Medulla oblongata (tissue), 1 donor: ENCODE data around the gene SCAMP4.

Experiments
- DNase-seq: peaks from one replicate; pipeline ENCODE4 v3.0.0-alpha.2; 2015; ENCODE audit errors: extremely low spot score

Gene SCAMP4, protein sequence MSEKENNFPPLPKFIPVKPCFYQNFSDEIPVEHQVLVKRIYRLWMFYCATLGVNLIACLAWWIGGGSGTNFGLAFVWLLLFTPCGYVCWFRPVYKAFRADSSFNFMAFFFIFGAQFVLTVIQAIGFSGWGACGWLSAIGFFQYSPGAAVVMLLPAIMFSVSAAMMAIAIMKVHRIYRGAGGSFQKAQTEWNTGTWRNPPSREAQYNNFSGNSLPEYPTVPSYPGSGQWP

GRCh38 chr19:1905110-1905862 is at the start of gene SCAMP4, which contains the start of gene ADAT3:
Gene SCAMP4, plus strand, starts transcription at chr19:1905399. Its CDS starts 9,621 bp downstream, at chr19:1915020.
Gene ADAT3, plus strand, starts transcription at chr19:1905399. Its CDS starts 6,649 bp downstream, at chr19:1912048.
- DNase-seq: peak; percentile 98

GRCh38 chr19:1855828-1856255 is 49.4 kb upstream of the SCAMP4 start:
- DNase-seq: no peak

- no peak for DNase-seq
Measured at GRCh38 chr19:1856345-1856697, 48.9 kb upstream of the SCAMP4 start.

- DNase-seq: peak; percentile 68
Measured at GRCh38 chr19:1856698-1857603, 48.2 kb upstream of the SCAMP4 start.

GRCh38 chr19:1857648-1858326 is 47.4 kb upstream of the SCAMP4 start:
- DNase-seq: no peak

- no peak for DNase-seq
Measured at GRCh38 chr19:1858412-1859081, 46.7 kb upstream of the SCAMP4 start.

GRCh38 chr19:1859331-1859781 is 45.8 kb upstream of the SCAMP4 start:
- DNase-seq: no peak

DNA sequence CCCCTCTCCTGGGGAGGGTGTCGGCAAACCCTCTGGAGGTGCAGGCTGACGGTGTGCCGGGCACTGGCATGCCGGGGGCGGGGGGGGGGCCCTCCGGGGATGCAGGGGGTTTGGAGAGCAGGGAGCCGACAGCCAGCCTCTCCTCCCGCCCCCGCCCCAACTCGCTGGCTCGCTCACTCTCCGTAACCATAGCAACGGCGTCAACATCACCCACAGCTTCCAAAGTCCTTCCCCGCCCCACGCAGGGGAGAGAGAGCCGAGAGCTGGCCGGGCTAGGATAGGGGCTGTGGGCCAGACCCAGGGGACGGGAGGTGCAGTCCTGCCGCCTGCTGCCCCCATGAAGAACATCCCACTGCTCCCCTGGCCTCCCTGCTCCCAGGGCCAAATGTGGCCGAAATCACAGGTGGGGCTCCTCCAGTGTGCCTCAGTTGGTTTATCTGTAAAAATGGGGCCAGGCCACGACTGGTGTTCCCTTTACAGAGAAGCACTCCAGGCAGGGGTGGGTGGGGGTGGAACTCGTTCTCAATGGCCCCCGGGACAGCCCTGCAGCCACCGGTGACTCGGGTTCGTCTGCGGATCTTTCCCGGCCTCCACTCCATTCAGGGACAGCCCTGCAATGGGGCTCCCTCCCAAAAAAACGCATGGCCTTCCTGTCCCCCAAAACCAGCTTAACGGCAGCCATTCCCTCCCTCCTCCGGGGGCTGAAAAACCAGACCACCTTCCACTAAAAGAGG is 45.0 kb upstream of the SCAMP4 start:
- peak; percentile 60 for DNase-seq

DNA sequence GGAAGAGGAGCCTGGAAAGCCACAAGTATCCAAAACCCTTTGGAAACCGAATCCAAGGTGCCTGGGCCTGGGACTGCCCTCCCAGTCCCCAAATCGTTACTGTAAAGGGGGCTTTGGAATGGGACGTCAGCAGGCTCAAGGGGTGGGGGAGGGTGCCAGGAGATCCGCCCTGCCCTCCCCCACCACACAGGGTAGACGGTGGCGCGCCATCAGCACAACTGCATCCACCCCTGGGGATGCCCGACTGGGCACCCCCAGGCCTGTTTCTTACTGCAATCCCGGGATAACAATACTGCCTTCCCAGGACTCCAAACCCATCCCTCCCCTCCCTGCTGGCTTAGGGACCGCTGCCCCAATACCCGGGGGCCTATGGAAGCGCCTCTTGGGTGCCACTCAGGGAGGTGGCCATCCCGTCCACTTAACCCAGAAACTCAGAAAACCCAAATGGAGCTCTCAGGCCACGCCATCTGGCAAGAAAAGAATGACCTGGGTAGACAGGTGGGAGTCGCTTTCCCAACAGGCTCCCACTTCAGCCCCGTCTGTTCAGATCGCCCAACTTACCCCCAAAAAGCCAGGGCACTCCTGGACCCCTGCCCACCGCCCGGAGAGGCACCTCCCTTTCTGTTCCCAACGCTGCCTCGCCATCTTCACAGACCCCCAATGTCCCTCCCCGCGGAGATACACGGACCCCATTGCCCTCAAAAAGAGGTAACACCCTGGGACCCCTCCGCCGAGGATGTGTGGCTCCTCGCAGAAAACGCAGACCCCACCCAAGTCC is 44.2 kb upstream of the SCAMP4 start:
- no peak for DNase-seq

DNA sequence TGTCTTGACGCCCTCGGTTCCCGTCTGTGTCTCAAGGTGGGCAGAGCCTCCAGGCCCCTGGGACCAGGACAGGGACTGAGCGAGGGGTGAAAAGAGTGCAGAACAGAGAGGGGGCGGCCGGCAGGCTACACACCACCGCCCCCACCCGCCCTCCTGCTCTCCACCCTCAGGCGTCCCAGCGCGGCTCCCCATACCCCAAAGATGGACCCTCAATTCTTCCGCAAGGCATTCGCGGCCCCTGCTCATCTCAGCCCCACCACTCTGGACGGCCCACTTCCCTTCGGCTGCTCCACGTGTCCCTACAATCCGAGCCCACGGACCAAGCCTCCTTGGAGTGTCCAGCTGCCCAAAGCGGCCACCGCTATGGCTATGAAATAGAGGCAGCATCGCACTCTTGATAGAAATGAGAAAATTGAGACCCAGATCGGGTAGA is 43.6 kb upstream of the SCAMP4 start:
- no peak for DNase-seq

GRCh38 chr19:1862068-1862423 is 43.2 kb upstream of the SCAMP4 start:
- DNase-seq: no peak

- no peak for DNase-seq
Measured at GRCh38 chr19:1862424-1863327, 42.5 kb upstream of the SCAMP4 start.

DNA sequence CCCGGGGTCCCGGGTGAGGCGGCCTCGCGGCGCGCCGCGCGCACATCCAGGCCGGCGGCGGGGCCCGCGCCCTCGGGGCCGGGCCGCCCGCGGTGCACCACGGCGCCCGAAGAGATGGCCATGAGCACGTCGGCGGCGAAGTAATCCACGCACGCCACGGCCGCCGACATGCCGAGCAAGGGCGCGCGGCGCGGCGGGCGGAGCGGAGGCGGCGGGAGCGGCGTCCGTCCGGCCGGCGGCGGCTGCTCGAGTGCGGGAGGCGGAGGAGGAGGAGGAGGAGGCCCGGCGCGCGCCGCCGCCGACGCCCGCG is 41.9 kb upstream of the SCAMP4 start, which contains the start of gene KLF16:
KLF16 (minus strand) TSS at position 252 of the 310 bp plus-strand sequence; CDS start at position 170, 82 bp downstream.
- no peak for DNase-seq

- peak; percentile 94 for DNase-seq
Measured at GRCh38 chr19:1863638-1864479, 41.3 kb upstream of the SCAMP4 start.

DNA sequence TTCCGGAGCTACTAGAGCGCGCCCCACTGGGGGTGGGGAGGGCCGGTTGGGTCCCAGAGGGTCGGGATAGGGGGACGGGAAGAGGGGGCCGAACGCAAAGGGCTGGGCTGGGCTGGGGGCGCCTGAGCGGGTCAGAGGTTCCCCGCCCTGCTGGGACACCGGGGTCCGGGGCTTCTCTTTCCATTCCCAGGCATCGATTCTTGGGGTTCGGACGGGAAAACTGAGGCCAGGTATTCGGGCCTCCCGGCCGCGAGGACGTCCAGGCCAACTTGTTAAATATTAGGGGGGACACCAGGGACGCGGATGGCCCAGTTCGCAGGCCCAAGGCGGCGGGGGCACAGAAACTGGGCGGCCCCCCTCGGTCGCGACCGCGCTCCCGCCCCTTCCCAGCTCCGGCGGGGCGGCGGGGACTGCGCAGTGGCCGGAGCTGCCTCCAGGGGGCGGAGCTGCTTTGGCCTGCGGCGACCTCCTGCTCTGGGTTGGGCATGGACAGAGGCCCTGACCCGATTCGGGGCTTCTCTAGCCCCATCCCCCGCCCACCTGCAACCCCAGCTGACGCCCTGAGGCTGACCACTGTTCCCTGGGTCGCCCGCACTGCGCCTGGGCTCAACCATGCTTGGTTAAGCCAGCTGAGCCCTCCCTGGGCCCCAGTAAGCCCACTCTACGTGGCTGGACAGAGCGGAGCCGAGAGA is 40.6 kb upstream of the SCAMP4 start:
- peak; percentile 70 for DNase-seq

GRCh38 chr19:1865172-1866010 is 39.8 kb upstream of the SCAMP4 start:
- no peak for DNase-seq
